Right lobe of liver (tissue), 4 donors: ENCODE data around the gene FAM216A.

Source experiments
- POLR2A ChIP-seq: fragments of 450-650 bp; IDR thresholded peaks from one replicate; pipeline ENCODE4 v1.6.1; 2017; ENCODE audit warnings: antibody characterized with exemption, mild to moderate bottlenecking
- TF ChIP-seq, protein P1 (sequence below), 4 donors: fragments of 200-600 bp in 3 of 4; fragments of 450-650 bp in 1 of 4; IDR thresholded peaks; one replicate each; pipeline versions ENCODE4 v1.5.1 to v1.8.0; 2016 to 2022; ENCODE audit warnings: antibody characterized with exemption in 4 of 4, mild to moderate bottlenecking in 2 of 4
- donor health status: DM: no; HTN: no; CAD: no.
- donor health status: DM: no; HTN: no; CAD: no.
- donor health status: DM: no; HTN: yes; CAD: no.

DNA sequence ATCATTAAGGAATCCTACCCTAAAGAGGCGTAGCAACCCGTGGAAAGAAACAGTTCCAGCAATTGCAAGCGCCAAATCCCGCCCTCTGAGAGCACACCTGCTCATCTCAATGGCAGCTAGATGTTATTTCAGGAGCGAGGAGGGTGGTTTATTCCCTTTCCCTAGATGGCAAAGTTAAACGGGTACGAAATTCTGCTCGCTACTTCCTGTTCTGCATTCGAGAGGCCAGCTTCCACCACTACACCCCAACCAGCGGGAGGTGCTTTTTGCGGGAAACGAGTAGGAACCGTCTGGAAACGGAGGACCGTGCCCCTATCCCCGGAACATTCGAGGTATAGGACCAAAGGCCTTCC lies 32.7 kb downstream of the FAM216A start:
- TF ChIP-seq, protein P1, sequence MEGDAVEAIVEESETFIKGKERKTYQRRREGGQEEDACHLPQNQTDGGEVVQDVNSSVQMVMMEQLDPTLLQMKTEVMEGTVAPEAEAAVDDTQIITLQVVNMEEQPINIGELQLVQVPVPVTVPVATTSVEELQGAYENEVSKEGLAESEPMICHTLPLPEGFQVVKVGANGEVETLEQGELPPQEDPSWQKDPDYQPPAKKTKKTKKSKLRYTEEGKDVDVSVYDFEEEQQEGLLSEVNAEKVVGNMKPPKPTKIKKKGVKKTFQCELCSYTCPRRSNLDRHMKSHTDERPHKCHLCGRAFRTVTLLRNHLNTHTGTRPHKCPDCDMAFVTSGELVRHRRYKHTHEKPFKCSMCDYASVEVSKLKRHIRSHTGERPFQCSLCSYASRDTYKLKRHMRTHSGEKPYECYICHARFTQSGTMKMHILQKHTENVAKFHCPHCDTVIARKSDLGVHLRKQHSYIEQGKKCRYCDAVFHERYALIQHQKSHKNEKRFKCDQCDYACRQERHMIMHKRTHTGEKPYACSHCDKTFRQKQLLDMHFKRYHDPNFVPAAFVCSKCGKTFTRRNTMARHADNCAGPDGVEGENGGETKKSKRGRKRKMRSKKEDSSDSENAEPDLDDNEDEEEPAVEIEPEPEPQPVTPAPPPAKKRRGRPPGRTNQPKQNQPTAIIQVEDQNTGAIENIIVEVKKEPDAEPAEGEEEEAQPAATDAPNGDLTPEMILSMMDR (IDR thresholded peaks at IDR 0.05) = no peak
- TF ChIP-seq POLR2A = no peak
